Memory B cell (primary cell): ENCODE data around the gene ALK.

Experiments used
- ATAC-seq: fragments of 150-1000 bp; cut with Tn5 transposase; 2 replicates; pipeline ENCODE4 v1.10.0; 2021; ENCODE audit warnings: low read depth, mild to moderate bottlenecking, moderate library complexity
- DNase-seq, 2 donors: peaks; one replicate each; pipeline ENCODE4 v3.0.0; 2022; ENCODE audit warnings: low spot score in 2 of 2
- H3K27ac Mint-ChIP-seq: one replicate; pipeline ENCODE4 v1.8.0; 2022; ENCODE audit warnings: mild to moderate bottlenecking, moderate library complexity, mixed read lengths
- H3K27me3 Mint-ChIP-seq: one replicate; pipeline ENCODE4 v1.8.0; 2022; ENCODE audit warnings: mixed read lengths
- H3K36me3 Mint-ChIP-seq: one replicate; pipeline ENCODE4 v1.8.0; 2022; ENCODE audit warnings: mild to moderate bottlenecking, mixed read lengths
- H3K4me1 Mint-ChIP-seq: one replicate; pipeline ENCODE4 v1.8.0; 2022; ENCODE audit warnings: mixed read lengths
- H3K4me3 Mint-ChIP-seq: one replicate; pipeline ENCODE4 v1.8.0; 2022; ENCODE audit warnings: mild to moderate bottlenecking, moderate library complexity, mixed read lengths
- H3K9me3 Mint-ChIP-seq: one replicate; pipeline ENCODE4 v1.8.0; 2022; ENCODE audit warnings: mixed read lengths

ALK gene

GRCh38 chr2:29215739-29216608, 705.4 kb downstream of the ALK start:
- H3K27me3 Mint-ChIP-seq, result peaks cover 4% of the 10 kb centered on the region
- no peaks in the 10 kb centered on the region for H3K9me3 Mint-ChIP-seq
- no peaks in the 10 kb centered on the region for H3K36me3 Mint-ChIP-seq
- no peak overlapping the region for H3K27ac Mint-ChIP-seq
- no peaks in the 10 kb centered on the region for H3K4me1 Mint-ChIP-seq
- DNase-seq (no peak), ATAC-seq (no peak)
- no peak overlapping the region for H3K4me3 Mint-ChIP-seq

DNA sequence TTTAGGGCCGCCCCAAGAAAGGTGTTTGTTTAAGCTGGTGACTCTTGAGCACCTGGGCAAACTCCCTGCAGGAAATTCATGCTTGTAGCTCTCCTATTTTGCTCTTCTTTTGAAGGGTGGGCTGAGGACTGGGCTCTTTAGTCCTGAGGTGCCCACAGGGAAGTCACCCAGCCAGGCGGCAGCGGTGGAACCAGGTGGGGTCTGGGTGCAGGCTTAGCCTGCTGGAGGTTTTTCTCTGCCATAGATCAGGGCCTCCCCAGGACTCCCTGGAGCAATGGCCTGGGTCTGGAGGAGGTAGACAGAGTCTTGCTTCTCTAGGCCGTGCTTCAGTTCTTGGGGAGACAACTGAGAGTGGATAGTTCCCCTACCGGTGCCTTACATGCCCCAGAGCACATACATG, 706.3 kb downstream of the ALK start:
- Mint-ChIP-seq H3K27me3 (peaks cover 4% of the 10 kb centered on the region), H3K9me3 (no peaks in the 10 kb centered on the region), H3K36me3 (no peaks in the 10 kb centered on the region), H3K4me1 (no peaks in the 10 kb centered on the region), H3K27ac (no peak overlapping the region), H3K4me3 (no peak overlapping the region)
- no peak for DNase-seq
- no peak for ATAC-seq

DNA sequence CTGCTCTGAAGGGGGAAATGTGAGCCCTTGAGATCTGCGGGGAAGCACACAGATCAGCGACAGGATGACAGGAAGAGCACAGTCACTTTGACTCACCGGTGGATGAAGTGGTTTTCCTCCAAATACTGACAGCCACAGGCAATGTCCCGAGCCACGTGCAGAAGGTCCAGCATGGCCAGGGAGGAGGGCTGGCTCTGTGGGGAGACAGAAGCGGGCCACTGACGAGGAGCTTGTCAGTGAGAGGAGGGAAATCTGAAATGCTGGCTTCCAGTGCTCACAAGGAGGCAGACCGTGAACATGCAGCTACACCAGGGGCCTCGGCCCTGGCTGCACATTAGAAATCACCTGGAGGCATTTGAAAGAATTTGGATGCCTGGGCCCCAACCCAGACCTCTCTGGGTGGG, 707.5 kb downstream of the ALK start:
- H3K4me3 Mint-ChIP-seq, result no peak overlapping the region
- H3K27me3 Mint-ChIP-seq, result peaks cover 4% of the 10 kb centered on the region
- DNase-seq (no peak), ATAC-seq (no peak)
- H3K27ac Mint-ChIP-seq, result no peak overlapping the region
- no peaks in the 10 kb centered on the region for H3K4me1 Mint-ChIP-seq
- no peaks in the 10 kb centered on the region for H3K9me3 Mint-ChIP-seq
- H3K36me3 Mint-ChIP-seq, result no peaks in the 10 kb centered on the region

DNA sequence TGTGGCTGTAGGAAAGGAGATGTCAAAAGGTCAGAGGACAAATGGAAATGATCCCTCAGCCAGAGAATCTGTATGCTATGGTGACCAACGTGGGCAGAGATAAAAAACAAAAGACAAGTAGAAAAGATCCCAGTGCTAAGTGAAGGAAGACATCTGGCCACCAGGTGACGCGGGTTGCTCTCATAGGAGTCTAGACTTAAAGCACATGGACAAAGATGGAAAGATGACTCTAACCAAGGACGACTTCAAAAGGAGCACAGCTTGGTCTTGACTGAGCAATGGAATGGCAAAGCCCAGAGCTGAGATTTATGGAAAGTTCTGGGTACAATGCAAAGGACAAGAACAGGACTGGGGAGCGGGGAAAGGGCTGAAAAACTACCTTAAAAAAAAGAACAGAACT, 709.4 kb downstream of the ALK start:
- peaks cover 2% of the 10 kb centered on the region for H3K27me3 Mint-ChIP-seq
- H3K4me3 Mint-ChIP-seq, result no peak overlapping the region
- H3K4me1 Mint-ChIP-seq, result no peaks in the 10 kb centered on the region
- DNase-seq, result no peak
- no peak for ATAC-seq
- H3K9me3 Mint-ChIP-seq, result no peaks in the 10 kb centered on the region
- peaks cover 3% of the 10 kb centered on the region for H3K36me3 Mint-ChIP-seq
- no peak overlapping the region for H3K27ac Mint-ChIP-seq

- no peak for DNase-seq
- Mint-ChIP-seq H3K4me1 (no peaks in the 10 kb centered on the region), H3K9me3 (no peaks in the 10 kb centered on the region), H3K36me3 (peaks cover 5% of the 10 kb centered on the region), H3K27ac (no peak overlapping the region), H3K4me3 (no peak overlapping the region), H3K27me3 (peaks cover 2% of the 10 kb centered on the region)
- ATAC-seq, result no peak
Measured at GRCh38 chr2:29209551-29209950, 711.8 kb downstream of the ALK start.

- Mint-ChIP-seq H3K9me3 (no peaks in the 10 kb centered on the region), H3K36me3 (peaks cover 5% of the 10 kb centered on the region), H3K27ac (no peak overlapping the region), H3K4me1 (no peaks in the 10 kb centered on the region), H3K27me3 (peaks cover 2% of the 10 kb centered on the region), H3K4me3 (no peak overlapping the region)
- DNase-seq, result no peak
- no peak for ATAC-seq
Measured at GRCh38 chr2:29207352-29208148, 713.8 kb downstream of the ALK start.

DNA sequence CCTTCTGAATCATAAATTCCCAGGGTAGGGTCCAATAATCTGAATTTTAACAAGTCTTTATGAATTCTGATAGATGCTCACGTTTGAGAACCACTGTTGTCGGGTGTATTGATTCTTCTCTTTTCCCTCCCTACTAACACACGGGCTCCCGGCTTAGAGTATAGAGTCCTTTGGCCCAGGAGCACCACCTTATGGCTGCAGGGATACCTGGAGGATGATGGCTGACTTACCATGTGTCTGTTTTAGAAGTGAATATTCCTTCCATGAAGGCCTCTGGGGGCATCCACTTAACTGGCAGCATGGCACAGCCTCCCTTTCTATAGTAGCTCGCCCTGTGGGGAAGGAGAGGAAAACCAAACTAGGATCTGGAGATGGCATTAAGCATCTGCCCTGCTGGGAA, 714.4 kb downstream of the ALK start:
- DNase-seq (no peak), ATAC-seq (no peak)
- H3K27me3 Mint-ChIP-seq, result peaks cover 2% of the 10 kb centered on the region
- no peaks in the 10 kb centered on the region for H3K9me3 Mint-ChIP-seq
- no peaks in the 10 kb centered on the region for H3K4me1 Mint-ChIP-seq
- no peak overlapping the region for H3K27ac Mint-ChIP-seq
- no peak overlapping the region for H3K4me3 Mint-ChIP-seq
- peaks cover 5% of the 10 kb centered on the region for H3K36me3 Mint-ChIP-seq

DNA sequence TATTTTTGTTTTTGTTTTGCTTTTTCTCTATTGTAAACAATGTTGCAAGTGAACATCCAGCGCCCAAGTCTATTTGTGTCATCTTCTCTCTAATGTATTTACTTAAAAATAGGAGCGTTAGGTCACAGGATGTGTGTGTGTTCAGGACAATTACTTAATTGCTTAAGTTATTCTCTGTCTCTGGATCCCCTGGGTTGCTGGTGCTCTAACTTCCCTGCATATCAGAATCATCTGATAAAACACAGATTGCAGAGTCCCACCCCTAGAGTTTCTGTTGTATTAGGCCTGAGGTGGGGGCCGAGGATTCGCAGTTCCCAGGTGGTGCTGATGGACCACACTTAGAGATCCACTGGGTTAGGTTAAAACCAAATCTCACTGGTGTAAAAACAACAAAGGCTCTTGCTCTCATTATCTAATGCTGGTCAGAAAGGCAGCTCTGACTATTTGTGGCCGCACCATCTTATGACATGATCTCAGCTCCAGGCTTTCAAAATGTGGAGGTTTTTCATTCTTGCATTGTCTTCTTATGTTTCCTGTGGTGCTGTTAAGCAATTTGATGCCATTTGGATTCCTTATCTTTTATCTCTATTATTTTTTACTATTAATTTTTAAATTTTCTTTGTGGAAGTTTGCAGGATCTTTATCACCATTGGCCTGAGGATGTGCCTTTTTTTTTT, 718.4 kb downstream of the ALK start:
- DNase-seq, result no peak
- Mint-ChIP-seq H3K36me3 (peaks cover 2% of the 10 kb centered on the region), H3K4me3 (no peak overlapping the region), H3K27me3 (peaks cover 2% of the 10 kb centered on the region), H3K27ac (no peak overlapping the region), H3K9me3 (no peaks in the 10 kb centered on the region), H3K4me1 (no peaks in the 10 kb centered on the region)
- ATAC-seq, result no peak

DNA sequence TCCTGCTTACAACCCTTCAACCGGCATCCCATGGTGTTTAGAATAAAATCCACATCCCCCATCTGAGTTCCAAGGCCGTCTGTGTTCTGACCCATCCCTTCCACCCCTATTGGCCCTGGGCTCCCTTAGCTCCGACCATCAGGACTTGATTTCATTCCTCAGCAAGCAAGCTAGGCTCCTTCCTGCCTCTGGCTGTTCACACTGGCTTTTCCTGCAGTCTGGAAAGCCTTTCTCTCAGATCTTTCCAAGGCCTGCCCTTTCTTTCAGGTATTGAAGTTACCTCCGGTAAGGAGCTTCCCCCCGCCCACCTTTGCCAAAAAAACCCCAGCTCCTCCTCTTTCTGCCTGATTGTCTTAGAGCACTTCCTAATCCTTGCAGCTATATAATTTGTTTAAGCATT, 719.4 kb downstream of the ALK start:
- DNase-seq (no peak), ATAC-seq (no peak)
- H3K27me3 Mint-ChIP-seq, result peaks cover 2% of the 10 kb centered on the region
- no peaks in the 10 kb centered on the region for H3K4me1 Mint-ChIP-seq
- no peak overlapping the region for H3K27ac Mint-ChIP-seq
- H3K4me3 Mint-ChIP-seq, result no peak overlapping the region
- H3K9me3 Mint-ChIP-seq, result no peaks in the 10 kb centered on the region
- peaks cover 2% of the 10 kb centered on the region for H3K36me3 Mint-ChIP-seq

GRCh38 chr2:29196792-29197788, 724.3 kb downstream of the ALK start:
- peak; percentile 62 to 71 for DNase-seq
- Mint-ChIP-seq H3K9me3 (no peaks in the 10 kb centered on the region), H3K27ac (no peak overlapping the region), H3K27me3 (peaks cover 1% of the 10 kb centered on the region), H3K4me3 (no peak overlapping the region), H3K4me1 (no peaks in the 10 kb centered on the region), H3K36me3 (no peaks in the 10 kb centered on the region)
- ATAC-seq, result peak; percentile 83

GRCh38 chr2:29195796-29196195, 725.6 kb downstream of the ALK start:
- no peak overlapping the region for H3K27ac Mint-ChIP-seq
- no peaks in the 10 kb centered on the region for H3K36me3 Mint-ChIP-seq
- H3K9me3 Mint-ChIP-seq, result no peaks in the 10 kb centered on the region
- H3K4me3 Mint-ChIP-seq, result no peak overlapping the region
- DNase-seq (no peak), ATAC-seq (no peak)
- no peaks in the 10 kb centered on the region for H3K4me1 Mint-ChIP-seq
- peaks cover 1% of the 10 kb centered on the region for H3K27me3 Mint-ChIP-seq

GRCh38 chr2:29193681-29194080, 727.7 kb downstream of the ALK start:
- Mint-ChIP-seq H3K27me3 (peaks cover 1% of the 10 kb centered on the region), H3K9me3 (no peaks in the 10 kb centered on the region), H3K27ac (no peak overlapping the region), H3K4me3 (no peak overlapping the region), H3K4me1 (no peaks in the 10 kb centered on the region), H3K36me3 (no peaks in the 10 kb centered on the region)
- ATAC-seq (no peak), DNase-seq (no peak)

- ATAC-seq (no peak), DNase-seq (no peak)
- H3K27me3 Mint-ChIP-seq, result peaks cover 1% of the 10 kb centered on the region
- H3K4me1 Mint-ChIP-seq, result no peaks in the 10 kb centered on the region
- H3K4me3 Mint-ChIP-seq, result no peak overlapping the region
- no peaks in the 10 kb centered on the region for H3K9me3 Mint-ChIP-seq
- H3K36me3 Mint-ChIP-seq, result peaks cover under 1% of the 10 kb centered on the region
- H3K27ac Mint-ChIP-seq, result no peak overlapping the region
Measured at GRCh38 chr2:29193111-29193510, 728.3 kb downstream of the ALK start.
